DOHH2 (cell line): Measurements from ENCODE around the gene ALK.

Source experiments
- CTCF ChIP-seq: fragments of 200-600 bp; sonication (generic); IDR thresholded peaks from one replicate; pipeline ENCODE4 v1.5.1; 2014; ENCODE audit warnings: antibody characterized with exemption, mild to moderate bottlenecking, low read depth, low read length; ENCODE audit not compliant: poor library complexity, severe bottlenecking
- EZH2phosphoT487 ChIP-seq: fragments of 200-600 bp; sonication (generic); IDR thresholded peaks from 2 replicates; pipeline ENCODE4 v1.6.1; 2017; ENCODE audit warnings: borderline replicate concordance, mild to moderate bottlenecking, antibody characterized with exemption, low read length, moderate library complexity, mixed read lengths

- TF ChIP-seq CTCF (no peak), EZH2phosphoT487 (no peak)
Observed at GRCh38 chr2:29245742-29246382, 675.5 kb downstream of the ALK start.
